ENCODE measurements around the gene ARHGAP23. TPM values are rescaled to one million over a fixed set of nuclear protein-coding genes. Genes with fewer than 3 reads are reported as not detected.

Gene ARHGAP23
- total RNA-seq, 1 experiment from 2014 or later = 0.04 TPM

DNA sequence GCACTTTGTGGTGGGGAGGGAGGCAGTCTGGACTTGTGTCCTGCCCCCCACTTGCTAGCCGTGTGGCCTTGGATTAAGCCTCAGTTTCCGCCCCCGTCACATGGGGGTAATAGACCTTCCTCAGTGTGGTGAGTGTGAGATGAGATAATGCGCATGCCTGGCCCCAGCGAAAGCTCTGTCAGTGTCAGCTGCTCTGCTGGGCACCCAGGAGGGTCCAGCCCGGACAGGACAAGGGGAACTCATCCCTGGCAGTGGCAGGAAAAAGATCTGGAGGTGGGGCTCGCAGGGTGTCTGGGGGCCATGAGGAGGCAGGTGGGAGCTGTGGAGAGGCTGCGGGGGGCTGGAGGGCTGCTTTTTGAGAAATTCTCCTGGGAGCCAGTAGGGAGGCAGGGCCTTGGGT is 114.0 kb downstream of the ARHGAP23 start:
- Histone ChIP-seq H3K4me2 (ENCODE audit: low read depth, low read length, poor library complexity, severe bottlenecking) (no peak overlapping the region), H4K20me1 (ENCODE audit: insufficient read depth, low read depth, low read length) (no peaks in the 10 kb centered on the region), H3K27me3 (ENCODE audit: low read length) (no peaks in the 10 kb centered on the region), H3K27ac (ENCODE audit: low read length) (no peak overlapping the region), H3K9me3 (ENCODE audit: low read length) (no peaks in the 10 kb centered on the region), H3K36me3 (ENCODE audit: insufficient read depth, low read length) (no peaks in the 10 kb centered on the region), H3K4me3 (ENCODE audit: low read length) (no peak overlapping the region), H3K4me1 (ENCODE audit: low read length) (no peaks in the 10 kb centered on the region), H2AFZ (ENCODE audit: low read length) (no peak overlapping the region), H3K9me2 (replicated peaks; ENCODE audit: insufficient read depth, low read length) (no peaks in the 10 kb centered on the region), H3K9ac (ENCODE audit: low read length) (no peak overlapping the region), H3K79me2 (ENCODE audit: low read length) (no peaks in the 10 kb centered on the region)
- DNase-seq = no peak

DNA sequence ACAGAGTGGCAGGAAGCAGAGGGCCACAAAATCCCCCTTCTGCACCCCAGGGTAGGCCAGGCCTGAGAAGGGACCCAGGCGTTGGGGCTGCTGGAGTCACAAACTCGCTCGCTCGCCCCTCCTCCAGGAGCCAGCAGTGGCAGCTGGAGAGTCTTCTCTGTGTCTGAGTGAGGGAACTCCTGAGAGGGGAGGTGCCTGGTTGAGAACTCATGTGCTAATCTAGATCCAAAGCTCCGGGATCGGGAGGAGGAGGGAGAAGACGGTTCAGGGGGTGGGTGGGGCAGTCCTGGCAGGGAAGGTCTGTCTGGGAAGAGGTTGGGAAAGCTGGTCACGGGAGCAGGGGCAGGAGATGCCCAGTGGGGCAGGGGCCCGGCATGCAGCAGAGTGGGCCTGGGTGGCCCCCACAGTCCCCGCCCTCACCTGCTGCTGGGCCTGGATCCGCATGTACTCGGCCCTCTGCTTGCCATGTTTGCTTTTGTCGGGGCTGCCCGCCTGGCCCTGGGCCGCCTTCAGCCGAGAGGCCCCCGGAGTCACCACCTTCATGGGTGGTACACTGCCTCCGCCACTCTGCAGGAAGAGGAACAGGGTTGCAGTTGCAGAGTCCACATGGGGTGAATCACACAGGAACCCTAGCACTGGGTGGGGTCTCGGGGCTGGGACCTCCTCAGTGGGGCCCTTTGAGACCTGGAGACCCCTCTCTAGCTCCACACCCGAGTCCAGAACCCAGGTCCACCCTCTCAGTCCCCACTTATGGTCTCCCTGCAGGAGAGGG is 115.3 kb downstream of the ARHGAP23 start:
- no peaks in the 10 kb centered on the region for H3K79me2 ChIP-seq (ENCODE audit: low read length)
- H3K36me3 ChIP-seq (ENCODE audit: insufficient read depth, low read length) = no peaks in the 10 kb centered on the region
- H3K4me3 ChIP-seq (ENCODE audit: low read length) = no peak overlapping the region
- H3K9me3 ChIP-seq (ENCODE audit: low read length) = no peaks in the 10 kb centered on the region
- H3K27ac ChIP-seq (ENCODE audit: low read length) = no peak overlapping the region
- no peaks in the 10 kb centered on the region for H3K9me2 ChIP-seq (replicated peaks; ENCODE audit: insufficient read depth, low read length)
- no peak overlapping the region for H3K9ac ChIP-seq (ENCODE audit: low read length)
- H4K20me1 ChIP-seq (ENCODE audit: insufficient read depth, low read depth, low read length) = no peaks in the 10 kb centered on the region
- no peak overlapping the region for H3K4me2 ChIP-seq (ENCODE audit: low read depth, low read length, poor library complexity, severe bottlenecking)
- DNase-seq = no peak
- no peaks in the 10 kb centered on the region for H3K4me1 ChIP-seq (ENCODE audit: low read length)
- no peak overlapping the region for H2AFZ ChIP-seq (ENCODE audit: low read length)
- H3K27me3 ChIP-seq (ENCODE audit: low read length) = no peaks in the 10 kb centered on the region

DNA sequence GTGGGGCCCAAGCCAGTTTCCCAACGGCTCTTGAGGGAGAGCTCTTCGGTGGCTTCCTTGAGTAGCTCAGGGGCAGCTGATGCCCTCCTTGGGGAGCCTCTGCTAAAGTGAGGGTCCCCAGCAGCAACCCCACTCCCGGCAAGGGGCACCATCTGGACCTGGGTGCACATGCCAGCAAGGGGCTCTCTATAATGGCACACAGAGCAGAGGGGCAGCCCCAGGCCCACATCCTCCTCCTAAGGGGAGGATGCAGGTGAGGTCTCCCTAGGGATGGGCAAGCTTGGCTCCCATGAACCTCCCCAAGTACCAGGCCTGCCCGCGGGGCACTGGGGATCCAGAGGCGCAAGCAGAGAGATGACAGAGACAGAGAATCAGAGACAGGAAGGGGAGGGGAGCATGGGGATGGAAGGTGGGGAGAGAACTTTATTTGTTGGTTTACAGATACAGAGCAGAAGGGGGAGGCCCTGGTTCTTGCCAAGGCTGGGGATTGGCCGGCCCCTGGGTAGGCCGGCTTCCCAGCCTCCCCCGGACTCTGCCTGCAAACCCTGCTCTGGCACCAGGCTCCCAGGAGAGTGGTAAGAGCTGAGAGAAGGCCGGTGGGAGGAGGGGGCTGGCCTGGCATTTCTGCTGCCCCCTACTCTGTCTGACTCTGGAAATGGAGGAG is 116.0 kb downstream of the ARHGAP23 start:
- Histone ChIP-seq H3K9me3 (ENCODE audit: low read length) (no peaks in the 10 kb centered on the region), H2AFZ (ENCODE audit: low read length) (no peak overlapping the region), H3K4me1 (ENCODE audit: low read length) (no peaks in the 10 kb centered on the region), H3K9me2 (replicated peaks; ENCODE audit: insufficient read depth, low read length) (no peaks in the 10 kb centered on the region), H3K4me3 (ENCODE audit: low read length) (no peak overlapping the region), H3K27ac (ENCODE audit: low read length) (no peak overlapping the region), H3K9ac (ENCODE audit: low read length) (no peak overlapping the region), H3K36me3 (ENCODE audit: insufficient read depth, low read length) (no peaks in the 10 kb centered on the region), H3K4me2 (ENCODE audit: low read depth, low read length, poor library complexity, severe bottlenecking) (no peak overlapping the region), H3K27me3 (ENCODE audit: low read length) (no peaks in the 10 kb centered on the region), H4K20me1 (ENCODE audit: insufficient read depth, low read depth, low read length) (no peaks in the 10 kb centered on the region), H3K79me2 (ENCODE audit: low read length) (no peaks in the 10 kb centered on the region)
- no peak for DNase-seq

DNA sequence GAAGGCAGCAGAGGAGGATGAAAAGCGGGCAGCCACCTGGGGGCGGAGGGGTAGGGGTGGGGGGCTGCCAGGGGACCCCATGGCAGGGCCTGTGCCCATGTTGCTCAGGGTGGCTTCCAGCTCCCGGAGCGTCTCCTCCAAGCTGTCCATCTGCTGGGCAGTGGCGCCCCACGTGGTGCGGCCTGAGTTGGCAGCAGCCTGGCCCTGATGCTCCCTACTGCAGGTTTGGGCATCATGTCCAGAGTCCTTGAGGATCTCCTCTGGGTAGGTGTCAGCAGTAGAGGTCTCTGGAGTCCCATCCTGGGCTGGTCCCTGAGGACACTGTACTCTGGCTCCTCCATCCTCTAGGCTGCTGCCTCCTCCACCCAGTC is 116.6 kb downstream of the ARHGAP23 start:
- Histone ChIP-seq H3K4me2 (ENCODE audit: low read depth, low read length, poor library complexity, severe bottlenecking) (no peak overlapping the region), H4K20me1 (ENCODE audit: insufficient read depth, low read depth, low read length) (no peaks in the 10 kb centered on the region), H3K4me3 (ENCODE audit: low read length) (no peak overlapping the region), H3K9me2 (replicated peaks; ENCODE audit: insufficient read depth, low read length) (no peaks in the 10 kb centered on the region), H3K79me2 (ENCODE audit: low read length) (no peaks in the 10 kb centered on the region), H2AFZ (ENCODE audit: low read length) (no peak overlapping the region), H3K27me3 (ENCODE audit: low read length) (no peaks in the 10 kb centered on the region), H3K9me3 (ENCODE audit: low read length) (no peaks in the 10 kb centered on the region), H3K4me1 (ENCODE audit: low read length) (no peaks in the 10 kb centered on the region), H3K9ac (ENCODE audit: low read length) (no peak overlapping the region), H3K36me3 (ENCODE audit: insufficient read depth, low read length) (no peaks in the 10 kb centered on the region), H3K27ac (ENCODE audit: low read length) (no peak overlapping the region)
- no peak for DNase-seq

DNA sequence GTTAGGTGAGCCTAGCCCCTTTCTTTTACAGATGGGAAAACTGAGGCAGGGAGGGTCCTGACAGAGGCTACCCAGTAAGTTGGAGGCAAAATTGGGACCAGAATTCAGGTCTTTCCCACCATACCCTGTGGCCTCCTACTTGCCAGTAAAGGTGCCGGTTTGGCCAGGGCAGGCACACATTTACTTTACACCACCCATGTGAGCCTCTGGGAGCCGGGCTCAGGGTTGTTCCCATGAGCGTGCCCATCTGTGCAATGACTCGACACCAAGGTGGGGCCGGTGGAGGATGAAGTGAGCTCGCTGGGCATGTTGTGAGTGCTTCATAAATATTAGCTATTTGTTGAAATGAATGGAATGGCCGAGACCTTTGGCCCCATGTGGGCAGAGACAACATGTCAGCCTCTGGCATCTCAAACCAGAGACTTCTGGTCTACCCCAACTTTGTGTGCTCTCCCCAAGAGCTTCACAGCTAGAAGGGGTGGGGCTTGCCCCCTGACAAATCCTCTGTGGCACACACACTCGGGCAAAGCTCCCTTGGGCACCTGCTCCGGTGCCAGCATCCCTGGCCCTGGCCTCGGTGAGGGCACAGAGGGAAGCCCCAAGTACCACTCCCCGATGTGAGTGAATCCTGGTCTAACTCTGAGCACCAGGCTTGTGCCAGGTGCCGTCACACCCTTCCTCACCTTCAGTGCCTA is 117.4 kb downstream of the ARHGAP23 start:
- no peak overlapping the region for H3K4me3 ChIP-seq (ENCODE audit: low read length)
- H2AFZ ChIP-seq (ENCODE audit: low read length) = no peak overlapping the region
- no peaks in the 10 kb centered on the region for H3K36me3 ChIP-seq (ENCODE audit: insufficient read depth, low read length)
- no peaks in the 10 kb centered on the region for H3K4me1 ChIP-seq (ENCODE audit: low read length)
- no peaks in the 10 kb centered on the region for H4K20me1 ChIP-seq (ENCODE audit: insufficient read depth, low read depth, low read length)
- DNase-seq = no peak
- no peaks in the 10 kb centered on the region for H3K9me3 ChIP-seq (ENCODE audit: low read length)
- H3K27ac ChIP-seq (ENCODE audit: low read length) = no peak overlapping the region
- H3K9me2 ChIP-seq (replicated peaks; ENCODE audit: insufficient read depth, low read length) = no peaks in the 10 kb centered on the region
- H3K9ac ChIP-seq (ENCODE audit: low read length) = no peak overlapping the region
- no peaks in the 10 kb centered on the region for H3K27me3 ChIP-seq (ENCODE audit: low read length)
- H3K79me2 ChIP-seq (ENCODE audit: low read length) = no peaks in the 10 kb centered on the region
- no peak overlapping the region for H3K4me2 ChIP-seq (ENCODE audit: low read depth, low read length, poor library complexity, severe bottlenecking)

DNA sequence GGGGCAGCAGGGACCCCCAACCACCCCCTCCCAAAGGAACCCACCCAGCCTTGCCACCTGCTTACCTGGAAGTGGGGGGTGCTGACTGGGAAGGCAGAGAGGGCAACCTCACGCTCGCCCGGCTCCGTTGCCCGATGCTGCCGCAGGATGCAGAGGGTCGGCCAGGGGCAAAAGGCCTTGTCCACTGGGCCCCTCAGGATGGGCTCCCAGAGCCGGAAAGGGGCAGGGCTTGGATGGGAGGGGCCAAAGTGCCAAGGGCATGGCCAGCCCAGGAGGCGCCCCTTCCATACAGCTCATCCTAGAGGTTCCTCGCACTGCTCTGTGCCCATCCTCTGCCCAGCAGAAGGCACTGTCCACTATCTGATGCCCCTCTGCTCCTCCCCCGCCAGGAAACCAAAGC is 118.1 kb downstream of the ARHGAP23 start:
- H3K36me3 ChIP-seq (ENCODE audit: insufficient read depth, low read length) = no peaks in the 10 kb centered on the region
- no peak overlapping the region for H3K9ac ChIP-seq (ENCODE audit: low read length)
- H3K4me3 ChIP-seq (ENCODE audit: low read length) = no peak overlapping the region
- H3K9me3 ChIP-seq (ENCODE audit: low read length) = no peaks in the 10 kb centered on the region
- DNase-seq = no peak
- H3K4me2 ChIP-seq (ENCODE audit: low read depth, low read length, poor library complexity, severe bottlenecking) = no peak overlapping the region
- no peaks in the 10 kb centered on the region for H4K20me1 ChIP-seq (ENCODE audit: insufficient read depth, low read depth, low read length)
- no peaks in the 10 kb centered on the region for H3K79me2 ChIP-seq (ENCODE audit: low read length)
- H3K27ac ChIP-seq (ENCODE audit: low read length) = no peak overlapping the region
- no peaks in the 10 kb centered on the region for H3K4me1 ChIP-seq (ENCODE audit: low read length)
- H3K9me2 ChIP-seq (replicated peaks; ENCODE audit: insufficient read depth, low read length) = no peaks in the 10 kb centered on the region
- H3K27me3 ChIP-seq (ENCODE audit: low read length) = no peaks in the 10 kb centered on the region
- H2AFZ ChIP-seq (ENCODE audit: low read length) = no peak overlapping the region

DNA sequence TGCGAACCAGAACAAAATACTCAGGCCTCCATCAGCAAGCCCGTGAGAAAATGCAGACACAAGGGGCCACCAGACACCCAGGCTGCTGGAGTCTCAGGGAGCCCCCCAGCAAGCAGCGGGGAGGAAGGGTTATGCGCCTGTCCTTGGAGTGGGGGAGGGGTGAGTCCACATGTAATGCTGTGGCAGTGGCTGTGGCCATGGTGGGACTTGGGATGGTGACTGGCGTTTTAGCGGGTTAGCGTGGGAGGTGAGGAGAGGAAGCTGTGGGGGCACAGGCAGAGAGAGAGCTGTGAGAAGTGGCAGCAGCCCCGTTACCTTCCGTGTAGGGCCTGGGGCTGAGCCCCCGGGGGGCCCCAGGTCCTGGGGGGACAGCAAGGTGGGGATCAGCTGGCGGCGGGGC is 119.2 kb downstream of the ARHGAP23 start:
- no peak for DNase-seq
- no peak overlapping the region for H3K4me3 ChIP-seq (ENCODE audit: low read length)
- no peaks in the 10 kb centered on the region for H3K9me2 ChIP-seq (replicated peaks; ENCODE audit: insufficient read depth, low read length)

DNA sequence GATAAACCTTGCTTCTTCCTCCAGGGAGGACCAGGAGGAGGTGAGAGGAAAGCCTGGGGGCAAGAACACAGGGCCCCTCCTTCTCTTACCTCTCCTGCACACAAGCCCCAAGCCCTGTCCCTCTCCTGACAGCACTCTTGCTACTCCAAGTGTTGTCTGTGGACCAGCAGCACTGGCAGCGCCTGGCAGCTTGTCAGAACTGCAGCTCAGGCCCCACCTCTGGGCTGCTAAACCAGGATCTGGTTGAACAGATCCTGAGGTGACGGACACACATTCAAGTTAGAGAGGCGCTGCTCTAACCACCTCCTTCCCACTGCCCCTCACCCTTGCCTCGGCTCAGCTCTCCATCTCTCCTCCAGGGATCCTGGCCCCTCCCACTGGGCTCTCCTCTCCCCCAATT is 121.0 kb downstream of the ARHGAP23 start:
- no peaks in the 10 kb centered on the region for H3K27me3 ChIP-seq (ENCODE audit: low read length)

More for the DNA sequence above, 119.2 kb downstream of the ARHGAP23 start:
- H3K79me2 ChIP-seq (ENCODE audit: low read length) = no peaks in the 10 kb centered on the region
- no peaks in the 10 kb centered on the region for H3K36me3 ChIP-seq (ENCODE audit: insufficient read depth, low read length)
- no peaks in the 10 kb centered on the region for H3K4me1 ChIP-seq (ENCODE audit: low read length)
- no peak overlapping the region for H2AFZ ChIP-seq (ENCODE audit: low read length)
- no peaks in the 10 kb centered on the region for H4K20me1 ChIP-seq (ENCODE audit: insufficient read depth, low read depth, low read length)
- no peak overlapping the region for H3K9ac ChIP-seq (ENCODE audit: low read length)
- no peaks in the 10 kb centered on the region for H3K27me3 ChIP-seq (ENCODE audit: low read length)
- H3K9me3 ChIP-seq (ENCODE audit: low read length) = no peaks in the 10 kb centered on the region
- H3K4me2 ChIP-seq (ENCODE audit: low read depth, low read length, poor library complexity, severe bottlenecking) = no peak overlapping the region
- no peak overlapping the region for H3K27ac ChIP-seq (ENCODE audit: low read length)

More for the DNA sequence above, 121.0 kb downstream of the ARHGAP23 start:
- no peaks in the 10 kb centered on the region for H3K36me3 ChIP-seq (ENCODE audit: insufficient read depth, low read length)
- no peak overlapping the region for H3K4me2 ChIP-seq (ENCODE audit: low read depth, low read length, poor library complexity, severe bottlenecking)
- no peak overlapping the region for H2AFZ ChIP-seq (ENCODE audit: low read length)
- no peaks in the 10 kb centered on the region for H3K79me2 ChIP-seq (ENCODE audit: low read length)
- H3K9me3 ChIP-seq (ENCODE audit: low read length) = no peaks in the 10 kb centered on the region
- no peak overlapping the region for H3K4me3 ChIP-seq (ENCODE audit: low read length)
- H3K9ac ChIP-seq (ENCODE audit: low read length) = no peak overlapping the region
- H4K20me1 ChIP-seq (ENCODE audit: insufficient read depth, low read depth, low read length) = no peaks in the 10 kb centered on the region
- no peaks in the 10 kb centered on the region for H3K9me2 ChIP-seq (replicated peaks; ENCODE audit: insufficient read depth, low read length)
- no peak overlapping the region for H3K27ac ChIP-seq (ENCODE audit: low read length)
- H3K4me1 ChIP-seq (ENCODE audit: low read length) = no peaks in the 10 kb centered on the region
- no peak for DNase-seq
